HG02885 (cell line): ENCODE results near the gene PEAR1.

ENCODE experiments used
- ATAC-seq: cut with Tn5 transposase; IDR thresholded peaks from one replicate; pipeline ENCODE4 v1.9.1; 2021; ENCODE audit warnings: mild to moderate bottlenecking; ENCODE audit not compliant: unreplicated experiment, poor library complexity

Gene PEAR1

GRCh38 chr1:156898971-156899664 is 5.6 kb downstream of the PEAR1 start:
- no peak for ATAC-seq

DNA sequence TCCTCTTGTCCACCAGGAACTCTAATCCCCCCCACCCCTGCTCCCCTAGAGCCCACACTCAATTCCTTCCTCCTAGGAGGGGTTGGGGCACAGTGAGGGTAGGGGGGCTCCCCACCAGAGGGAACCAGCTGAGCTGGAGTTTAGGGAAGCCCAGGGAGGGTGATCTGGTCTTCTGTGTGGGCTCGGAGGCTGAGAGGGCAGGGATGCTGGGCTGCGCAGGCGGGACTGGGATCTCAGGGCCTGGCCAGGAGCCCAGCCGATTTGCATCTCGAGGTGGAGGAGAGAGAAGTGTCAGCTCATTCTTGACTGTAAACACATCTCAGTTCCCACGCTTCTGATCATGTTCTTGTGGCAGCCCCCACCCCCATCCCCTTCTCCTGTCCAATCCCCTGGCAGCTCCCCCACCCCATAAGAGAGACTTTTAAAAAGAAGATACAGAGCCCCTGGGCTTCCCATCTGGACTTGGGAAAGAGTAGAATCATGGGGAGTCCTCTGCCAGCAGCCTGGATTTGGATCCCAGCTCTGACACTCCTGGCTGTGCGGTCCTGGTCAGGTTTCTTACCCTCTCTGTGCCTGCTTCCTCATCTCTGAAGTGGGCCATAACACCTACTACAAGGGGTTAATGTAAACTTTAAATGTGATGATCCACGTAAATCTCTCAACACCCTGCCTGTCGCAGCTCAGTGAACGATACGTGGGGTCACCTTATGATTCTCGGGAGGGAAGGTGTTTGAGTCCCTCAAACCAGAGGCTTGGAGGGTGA is 6.6 kb downstream of the PEAR1 start:
- no peak for ATAC-seq

GRCh38 chr1:156900896-156901589 is 7.5 kb downstream of the PEAR1 start:
- ATAC-seq = no peak

- no peak for ATAC-seq
Observed at GRCh38 chr1:156901590-156901900, 8.0 kb downstream of the PEAR1 start.

- no peak for ATAC-seq
Observed at GRCh38 chr1:156901966-156902915, 8.7 kb downstream of the PEAR1 start.

DNA sequence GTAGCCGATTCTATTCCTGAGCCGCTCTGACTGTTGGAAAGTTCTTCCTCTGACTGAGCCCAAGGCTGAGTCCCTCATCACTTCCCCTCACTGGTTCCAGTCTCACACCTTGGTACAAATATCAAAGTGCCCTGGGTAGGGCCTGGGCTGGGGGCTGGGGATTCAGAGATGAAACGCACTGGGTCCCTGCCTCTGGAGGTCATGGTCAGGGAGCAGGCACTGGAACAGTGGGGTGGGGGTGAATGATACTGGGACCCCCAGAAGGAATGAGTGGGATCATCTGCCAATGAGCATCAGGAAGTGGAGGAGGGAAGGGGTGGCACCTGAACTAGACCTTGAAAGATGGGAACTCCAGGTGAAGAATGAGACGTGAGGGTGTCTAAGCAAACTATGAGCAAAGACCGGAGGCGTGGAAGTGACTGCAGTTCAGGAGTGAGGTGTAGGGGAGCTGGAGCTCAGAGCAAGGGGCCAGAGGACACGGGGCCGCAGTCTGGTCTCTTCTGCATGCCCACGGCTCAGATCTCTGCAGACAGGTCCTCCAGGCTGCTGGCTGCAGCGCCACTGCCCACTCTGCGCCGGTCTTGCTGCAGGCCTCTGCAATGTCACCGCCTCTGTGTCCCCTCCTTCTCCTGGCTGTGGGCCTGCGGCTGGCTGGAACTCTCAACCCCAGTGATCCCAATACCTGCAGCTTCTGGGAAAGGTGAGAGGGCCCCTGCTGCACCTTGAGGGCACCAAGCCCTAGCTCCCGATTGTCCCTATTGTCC is 10.0 kb downstream of the PEAR1 start:
- ATAC-seq = no peak

- no peak for ATAC-seq
Observed at GRCh38 chr1:156904187-156904959, 10.9 kb downstream of the PEAR1 start.

GRCh38 chr1:156905176-156905575 is 11.7 kb downstream of the PEAR1 start:
- no peak for ATAC-seq

- ATAC-seq = no peak
Observed at GRCh38 chr1:156905651-156906050, 12.1 kb downstream of the PEAR1 start.

- no peak for ATAC-seq
Observed at GRCh38 chr1:156906206-156906906, 12.8 kb downstream of the PEAR1 start.

- ATAC-seq = no peak
Observed at GRCh38 chr1:156908541-156908940, 15.0 kb downstream of the PEAR1 start.

DNA sequence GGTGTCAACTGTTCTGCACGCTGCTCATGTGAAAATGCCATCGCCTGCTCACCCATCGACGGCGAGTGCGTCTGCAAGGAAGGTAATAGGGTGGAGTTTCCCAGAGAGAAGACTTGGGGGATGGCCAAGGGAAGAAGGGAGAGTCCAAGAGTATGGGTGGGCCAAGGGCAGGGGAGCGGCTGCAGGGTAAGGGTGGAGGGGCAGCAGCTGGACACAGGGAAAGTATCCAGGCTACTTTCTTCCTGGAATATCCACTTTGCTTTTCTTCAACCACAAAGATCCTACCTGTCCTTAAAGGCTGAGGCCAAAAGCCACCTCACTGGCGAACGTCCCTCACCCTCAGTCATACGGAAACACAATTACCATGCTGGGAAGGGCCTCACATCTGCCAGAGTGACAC is 15.4 kb downstream of the PEAR1 start:
- ATAC-seq = no peak

DNA sequence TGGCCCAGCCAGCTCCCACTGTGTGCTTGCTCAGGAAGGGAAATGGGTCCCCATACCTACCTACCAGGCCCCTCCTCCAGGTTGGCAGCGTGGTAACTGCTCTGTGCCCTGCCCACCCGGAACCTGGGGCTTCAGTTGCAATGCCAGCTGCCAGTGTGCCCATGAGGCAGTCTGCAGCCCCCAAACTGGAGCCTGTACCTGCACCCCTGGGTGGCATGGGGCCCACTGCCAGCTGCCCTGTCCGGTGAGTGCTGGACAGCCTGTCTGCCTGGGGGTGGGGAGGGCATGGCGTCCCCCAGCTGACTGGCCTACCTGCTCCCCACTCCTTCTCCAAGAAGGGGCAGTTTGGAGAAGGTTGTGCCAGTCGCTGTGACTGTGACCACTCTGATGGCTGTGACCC is 16.2 kb downstream of the PEAR1 start:
- ATAC-seq = no peak

- ATAC-seq = no peak
Observed at GRCh38 chr1:156910309-156910782, 16.8 kb downstream of the PEAR1 start.

- no peak for ATAC-seq
Observed at GRCh38 chr1:156911577-156912298, 18.2 kb downstream of the PEAR1 start.

DNA sequence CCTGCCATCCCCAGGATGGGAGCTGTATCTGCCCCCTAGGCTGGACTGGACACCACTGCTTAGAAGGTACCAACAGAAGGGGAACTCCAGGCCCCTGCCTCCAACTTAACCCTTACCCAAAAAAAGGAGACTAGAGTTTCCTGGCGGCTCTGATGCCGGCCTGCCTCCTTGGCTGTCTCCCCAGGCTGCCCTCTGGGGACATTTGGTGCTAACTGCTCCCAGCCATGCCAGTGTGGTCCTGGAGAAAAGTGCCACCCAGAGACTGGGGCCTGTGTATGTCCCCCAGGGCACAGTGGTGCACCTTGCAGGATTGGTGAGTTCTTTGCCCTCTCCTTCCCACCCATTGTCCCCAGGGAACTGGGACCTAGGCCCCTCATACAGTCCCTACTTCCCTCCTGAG is 18.8 kb downstream of the PEAR1 start:
- ATAC-seq = no peak
